ENCODE data around the gene CDC14A.
"Not testable (repeated sequence)": the region's sequence is repeated elsewhere in the genome, so short reads cannot be mapped to it uniquely, and the experiment has no call there.

The CDC14A gene

DNA sequence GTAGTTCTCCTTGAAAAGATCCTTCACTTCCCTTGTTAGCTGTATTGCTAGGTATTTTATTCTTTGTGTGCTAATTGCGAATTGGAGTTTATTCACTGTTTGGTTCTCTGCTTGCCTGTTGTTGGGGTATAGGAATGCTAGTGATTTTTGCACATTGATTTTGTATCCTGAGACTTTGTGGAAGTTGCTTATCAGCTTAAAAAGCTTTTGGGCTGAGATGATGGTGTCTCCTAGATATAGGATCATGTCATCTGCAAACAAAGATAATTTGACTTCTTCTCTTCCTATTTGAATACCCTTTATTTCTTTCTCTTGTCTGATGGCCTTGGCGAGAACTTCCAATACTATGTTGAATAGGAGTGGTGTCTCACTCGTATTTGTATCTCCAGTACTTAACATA lies 55.1 kb downstream of the CDC14A start:
- DNase-seq (ENCODE audit: low spot score): not testable (repeated sequence)

DNA sequence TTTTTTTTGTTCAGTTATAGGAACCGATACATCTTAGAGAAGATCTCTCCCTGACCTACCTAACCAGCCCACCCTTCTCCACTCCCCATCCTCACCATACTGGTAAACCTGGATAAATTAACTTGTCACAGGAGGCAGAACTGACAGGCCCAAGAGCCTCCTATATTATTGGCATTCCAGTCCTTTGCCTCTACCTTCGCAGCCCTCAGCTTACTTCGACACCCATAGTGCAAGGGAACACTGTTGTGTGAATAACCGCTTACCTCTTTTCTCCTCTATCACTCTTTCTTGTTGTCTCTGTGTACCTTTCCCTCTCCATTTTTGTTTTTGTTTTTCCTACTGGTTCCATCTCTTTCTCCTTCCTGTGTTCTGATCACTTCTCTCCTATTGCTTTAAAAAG lies 58.7 kb downstream of the CDC14A start:
- DNase-seq (ENCODE audit: low spot score): no peak

DNA sequence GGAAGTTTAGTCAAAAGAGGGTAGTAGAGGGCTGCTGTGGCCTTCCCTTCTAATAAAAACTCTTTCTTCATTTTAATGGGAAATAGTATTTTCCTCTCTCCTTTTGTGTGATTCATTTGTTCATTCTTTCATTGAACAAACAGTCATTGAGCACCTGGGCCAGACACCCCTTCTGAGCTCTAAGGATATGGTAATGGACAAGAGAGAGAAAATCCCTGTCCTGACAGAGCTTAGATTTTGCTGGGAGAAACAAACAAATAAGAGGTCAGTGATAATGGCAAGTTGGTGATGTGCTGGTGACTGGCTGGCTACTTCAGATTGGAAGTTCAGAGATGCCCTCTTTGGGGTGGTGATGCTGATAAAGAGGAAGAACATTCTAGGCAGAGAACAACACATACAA lies 59.3 kb downstream of the CDC14A start:
- DNase-seq (ENCODE audit: low spot score): no peak

DNA sequence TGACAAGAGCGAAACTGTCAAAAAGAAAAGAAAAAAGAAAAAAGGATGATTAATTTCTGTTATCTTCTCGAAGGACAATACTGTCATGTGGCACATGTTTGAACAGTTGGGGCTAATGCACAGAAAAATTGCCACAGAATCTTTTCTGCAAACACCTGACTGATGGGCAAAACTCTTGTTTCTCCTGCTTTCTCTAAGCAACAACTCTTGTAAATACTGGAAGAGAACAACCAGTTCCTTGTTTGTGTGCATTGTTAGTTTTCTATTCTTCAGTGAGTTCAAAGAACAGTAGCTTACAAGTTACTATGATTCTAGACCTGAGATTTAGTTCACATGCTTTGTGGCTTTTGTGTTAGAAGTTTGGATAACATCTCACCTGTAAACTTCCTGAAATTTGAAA lies 60.7 kb downstream of the CDC14A start:
- DNase-seq (ENCODE audit: low spot score): no peak

DNA sequence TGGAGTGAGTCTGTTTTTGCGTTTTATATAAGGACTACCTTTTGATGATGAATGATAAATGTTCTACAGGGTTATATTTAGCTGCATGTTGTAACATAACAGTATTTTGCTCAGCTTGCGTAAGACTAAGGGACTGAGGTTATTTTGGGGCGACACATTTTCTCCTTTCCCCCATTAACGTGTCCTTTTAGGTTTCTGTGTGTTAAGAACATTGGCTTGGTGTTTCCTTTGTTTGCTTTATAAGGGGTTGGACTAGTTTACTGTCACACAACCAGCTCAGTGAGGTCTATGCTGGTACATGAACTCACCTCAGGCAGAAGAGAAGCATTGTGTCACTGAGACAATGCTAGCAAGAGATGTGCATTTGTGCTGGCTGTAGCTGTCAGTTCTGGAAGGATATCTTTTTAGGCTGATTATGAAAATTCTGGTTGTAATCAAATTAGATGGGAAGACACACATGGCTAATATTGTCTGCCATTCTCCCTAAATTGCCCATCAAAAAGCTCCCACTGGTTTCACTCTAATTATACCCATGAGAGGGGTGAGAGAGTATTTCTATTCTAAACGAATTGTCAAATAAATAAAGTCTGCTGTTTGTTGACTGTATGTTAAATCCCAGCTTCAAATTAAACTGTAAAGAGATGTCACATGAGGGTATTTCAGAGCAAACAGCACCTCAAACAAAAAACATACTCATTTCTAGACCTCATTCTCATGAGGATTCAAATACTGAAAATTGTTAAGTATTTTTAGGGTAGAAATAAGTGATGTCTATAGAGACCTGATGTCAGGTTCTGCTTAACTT lies 62.6 kb downstream of the CDC14A start:
- DNase-seq (ENCODE audit: low spot score): no peak

DNA sequence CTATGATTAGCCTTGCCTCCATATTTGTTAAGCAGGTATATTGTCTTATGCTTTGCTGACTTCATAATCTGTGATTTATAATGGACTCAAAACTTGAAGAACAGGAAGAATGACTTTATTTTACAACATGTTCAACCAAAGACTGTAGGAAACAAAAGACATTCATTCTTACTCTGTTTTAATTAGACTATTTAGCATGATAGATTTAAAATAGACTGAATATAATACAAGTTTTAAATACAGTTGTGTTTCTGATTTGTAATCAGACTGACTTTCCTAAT lies 63.1 kb downstream of the CDC14A start:
- no peak for DNase-seq (ENCODE audit: low spot score)

DNA sequence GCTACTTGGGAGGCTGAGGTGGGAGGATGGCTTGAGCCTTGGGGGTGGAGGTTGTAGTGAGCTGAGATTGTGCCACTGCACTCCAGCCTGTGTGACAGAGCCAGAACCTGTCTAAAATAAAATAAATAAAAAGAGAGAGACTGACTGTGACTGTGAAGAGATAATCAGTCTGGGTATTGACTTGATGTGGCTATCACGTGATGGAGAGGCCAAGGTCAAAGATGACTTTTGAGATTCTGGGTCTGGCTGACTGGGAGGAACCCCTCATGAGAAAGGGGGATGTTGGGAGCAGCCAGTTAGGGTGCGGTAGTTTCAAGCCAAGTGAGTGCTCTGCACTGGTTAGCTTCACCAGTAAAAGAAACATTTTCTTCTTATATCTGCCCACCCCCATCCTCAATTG lies 66.8 kb downstream of the CDC14A start:
- DNase-seq (ENCODE audit: low spot score): no peak

DNA sequence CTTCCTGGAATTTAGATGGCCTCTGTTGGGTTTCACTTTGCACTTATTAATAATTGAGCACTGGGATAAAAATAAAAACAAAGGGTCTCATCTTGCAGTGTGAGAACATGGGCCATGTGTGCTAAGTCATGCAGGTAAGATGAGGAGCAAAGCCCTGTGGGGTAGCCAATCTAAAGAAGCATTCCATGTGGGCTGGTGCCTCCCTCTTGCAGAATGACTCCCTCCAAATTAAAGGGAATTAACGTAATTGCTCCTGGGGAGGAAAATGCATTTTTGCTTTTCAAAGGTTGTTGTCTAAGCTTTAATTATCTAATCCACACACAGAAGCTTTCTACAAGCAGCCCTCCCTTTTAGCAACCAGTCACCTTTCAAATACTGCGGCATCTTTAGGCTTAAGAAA lies 69.8 kb downstream of the CDC14A start:
- DNase-seq (ENCODE audit: low spot score): no peak

DNA sequence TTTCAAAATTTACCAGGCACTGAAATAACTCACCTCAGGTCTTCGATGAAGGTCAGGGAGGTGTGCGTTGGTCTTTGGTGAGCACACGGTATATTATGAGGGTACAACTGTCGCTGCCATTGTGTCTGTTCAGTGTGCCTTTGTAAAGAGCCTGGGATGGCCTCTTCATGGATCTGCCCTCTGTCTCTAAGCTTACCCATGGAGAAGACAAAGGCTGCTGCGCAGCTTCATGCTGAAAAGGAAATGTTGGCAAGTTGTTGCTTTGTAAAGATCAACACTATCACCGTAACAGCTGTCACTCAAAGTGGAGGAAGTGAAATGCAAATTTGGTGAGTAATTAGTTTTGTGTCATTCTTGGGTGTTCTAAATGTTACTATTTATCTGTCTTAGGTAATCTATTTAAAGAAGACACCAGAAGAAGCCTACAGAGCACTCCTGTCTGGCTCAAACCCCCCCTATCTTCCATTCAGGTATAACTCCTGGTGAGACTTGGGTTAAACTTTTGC lies 71.6 kb downstream of the CDC14A start:
- DNase-seq (ENCODE audit: low spot score): no peak

DNA sequence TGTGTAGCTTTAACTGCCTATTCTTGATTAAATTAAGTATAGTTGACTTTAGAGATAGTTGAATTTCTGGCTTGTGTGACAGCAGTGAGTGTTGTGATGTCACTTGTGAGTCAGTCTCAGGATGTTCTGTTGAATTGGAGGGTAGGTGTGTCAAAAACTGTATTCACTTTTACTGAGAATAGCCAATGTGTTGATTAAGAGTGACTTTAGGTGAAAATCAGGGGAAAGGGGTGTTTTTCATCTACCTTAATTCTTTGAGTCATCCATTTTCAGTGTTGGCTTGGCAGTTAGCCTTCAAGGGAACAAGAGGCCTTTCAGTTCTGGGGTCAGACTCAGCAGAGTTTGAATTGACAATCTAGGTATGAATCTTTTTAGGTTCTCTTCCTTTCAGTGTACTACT lies 75.9 kb downstream of the CDC14A start:
- DNase-seq (ENCODE audit: low spot score): no peak

DNA sequence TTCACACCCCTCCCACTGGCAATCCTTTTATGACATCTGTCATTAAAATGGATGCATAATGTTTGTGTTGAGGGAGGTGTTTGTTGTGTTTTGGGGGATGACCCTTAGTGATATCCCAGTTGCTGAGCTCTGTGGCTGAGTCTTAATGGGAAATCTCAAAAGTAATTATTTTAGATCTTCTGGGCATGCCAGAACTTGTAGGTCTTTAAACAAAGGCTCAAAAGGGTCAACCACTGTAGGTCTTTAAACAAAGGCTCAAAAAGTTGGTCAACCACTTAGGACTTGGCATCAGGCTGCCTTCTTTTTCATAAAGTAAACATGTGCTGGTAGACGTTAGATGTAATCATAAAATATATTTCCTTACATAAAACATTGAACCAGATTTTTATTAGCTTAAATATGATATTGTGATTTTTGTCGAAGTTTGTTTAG lies 78.0 kb downstream of the CDC14A start:
- DNase-seq (ENCODE audit: low spot score): no peak

DNA sequence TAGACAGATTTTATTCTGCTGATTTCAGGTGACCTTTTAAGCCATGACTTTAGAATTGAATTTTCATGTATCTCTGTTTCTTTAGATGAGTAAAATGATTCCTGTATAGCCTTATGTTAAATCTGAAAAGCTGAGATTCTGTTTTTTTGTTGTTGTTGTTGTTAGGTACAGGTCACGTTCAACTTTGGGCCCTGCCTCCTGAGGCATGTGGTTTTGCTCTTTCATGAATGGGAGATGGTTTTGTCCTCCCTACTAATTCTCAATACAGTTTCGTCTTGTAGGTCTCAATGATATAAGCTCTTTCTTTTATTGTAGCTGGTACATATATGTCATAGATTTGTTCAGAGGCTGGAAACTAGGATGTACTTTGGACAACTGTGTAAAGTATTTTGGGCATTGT lies 79.6 kb downstream of the CDC14A start:
- no peak for DNase-seq (ENCODE audit: low spot score)

DNA sequence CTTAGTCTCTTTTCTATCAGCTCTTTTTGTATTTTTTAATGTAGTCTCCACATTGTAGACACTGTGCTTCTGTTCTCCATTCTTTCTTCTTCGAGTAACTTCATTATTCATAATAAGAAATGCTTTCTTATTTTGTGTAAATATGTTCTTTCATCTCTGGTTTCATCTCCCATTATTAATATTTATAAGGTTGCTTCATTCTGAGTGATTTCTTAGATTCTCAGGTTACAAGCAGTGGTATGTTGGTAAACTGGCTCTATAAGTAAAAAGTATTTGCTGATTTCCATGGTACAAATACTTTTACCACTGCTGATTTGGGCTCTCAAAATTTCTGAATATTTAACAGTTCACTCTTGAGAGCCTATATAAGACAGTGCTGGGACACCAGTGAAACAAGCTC lies 81.3 kb downstream of the CDC14A start:
- no peak for DNase-seq (ENCODE audit: low spot score)

DNA sequence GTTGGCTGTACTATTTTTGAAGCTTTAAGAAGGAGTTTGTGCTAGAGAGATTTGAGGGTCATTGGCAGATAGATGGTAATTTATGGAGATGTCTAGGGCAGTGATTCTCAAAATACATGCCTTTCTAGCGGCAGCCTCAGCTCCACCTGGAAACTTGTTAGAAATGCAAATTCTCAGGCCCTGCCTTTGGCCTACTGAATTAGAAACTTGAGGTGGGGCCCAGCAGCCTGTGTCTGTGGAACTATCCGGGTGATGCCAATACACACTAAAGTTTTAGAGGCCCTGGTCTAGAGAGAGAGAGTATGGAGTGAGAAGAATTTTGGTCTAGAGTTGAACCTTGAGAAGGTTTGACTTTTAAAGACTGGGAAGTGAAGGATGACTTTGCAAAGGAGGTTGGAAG lies 82.5 kb downstream of the CDC14A start:
- DNase-seq (ENCODE audit: low spot score): no peak

DNA sequence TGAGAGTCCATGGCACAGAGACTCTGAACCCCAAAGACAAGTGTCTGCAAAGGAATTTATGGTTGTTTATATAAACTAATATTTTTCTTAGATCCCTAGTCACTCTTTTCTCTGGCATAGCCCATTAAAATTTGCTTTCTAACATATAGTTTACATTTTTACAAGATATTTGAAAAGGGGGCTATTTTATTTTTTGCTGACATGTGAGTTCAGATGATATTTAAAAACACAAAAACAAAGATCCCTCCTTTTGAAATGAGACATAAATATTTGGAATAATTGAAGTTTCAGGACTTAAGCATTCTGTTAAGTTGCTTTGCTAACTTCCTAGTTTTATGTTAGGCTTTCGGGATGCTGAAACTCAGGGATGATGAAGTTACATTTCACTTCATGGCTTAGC lies 86.1 kb downstream of the CDC14A start:
- no peak for DNase-seq (ENCODE audit: low spot score)

DNA sequence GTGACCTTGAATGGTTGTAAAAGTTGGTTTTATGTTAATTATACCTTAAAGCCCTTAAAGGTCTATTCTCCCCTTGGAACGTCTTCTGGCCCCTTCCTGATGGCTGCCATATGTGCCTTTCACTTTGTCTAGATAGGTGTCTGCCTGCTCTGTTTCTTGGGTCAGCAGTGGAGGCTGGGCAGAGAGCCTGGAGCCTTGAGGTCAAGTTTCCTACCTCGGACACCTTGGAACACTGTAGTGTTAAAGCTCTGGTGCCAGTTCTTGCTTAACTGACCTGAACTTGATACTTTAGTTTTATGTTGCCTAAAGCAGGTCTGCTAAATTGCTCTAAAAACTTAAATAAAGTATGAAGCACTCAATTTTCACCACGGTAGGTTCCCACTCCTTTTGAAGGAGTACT lies 86.5 kb downstream of the CDC14A start:
- no peak for DNase-seq (ENCODE audit: low spot score)

DNA sequence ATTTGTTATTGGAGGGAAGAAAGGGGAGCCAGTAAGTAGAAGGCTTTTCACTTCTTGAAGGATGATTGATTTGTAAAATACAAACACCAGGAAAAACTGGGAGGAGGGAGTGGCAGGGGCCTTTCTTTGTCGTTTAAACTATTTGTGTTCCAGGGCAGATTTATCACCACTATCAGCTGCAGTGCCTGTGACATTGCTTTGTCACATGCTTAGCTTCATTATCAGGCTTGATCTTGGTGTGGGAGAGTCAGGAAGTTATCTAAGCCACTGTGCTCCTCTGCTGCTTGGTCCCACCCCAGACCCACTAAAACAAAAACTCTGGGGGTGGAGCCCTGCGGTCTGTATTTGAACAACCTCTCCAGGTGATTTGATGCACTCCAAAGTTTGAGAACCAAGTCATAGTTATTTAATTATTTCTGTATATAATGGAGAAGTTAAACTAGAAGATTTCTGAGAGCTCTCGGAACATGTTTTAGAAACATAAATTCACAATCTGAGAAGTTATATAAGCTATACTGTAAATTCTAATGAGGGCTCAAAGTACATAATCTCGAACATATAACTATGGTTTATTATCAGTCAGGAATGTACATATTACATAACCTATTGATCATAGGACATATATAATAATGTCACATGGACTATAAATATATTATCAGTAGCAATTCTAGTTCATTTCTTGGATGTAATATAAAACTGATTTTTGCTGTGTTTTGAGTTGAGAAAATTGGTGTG lies 87.9 kb downstream of the CDC14A start:
- no peak for DNase-seq (ENCODE audit: low spot score)

DNA sequence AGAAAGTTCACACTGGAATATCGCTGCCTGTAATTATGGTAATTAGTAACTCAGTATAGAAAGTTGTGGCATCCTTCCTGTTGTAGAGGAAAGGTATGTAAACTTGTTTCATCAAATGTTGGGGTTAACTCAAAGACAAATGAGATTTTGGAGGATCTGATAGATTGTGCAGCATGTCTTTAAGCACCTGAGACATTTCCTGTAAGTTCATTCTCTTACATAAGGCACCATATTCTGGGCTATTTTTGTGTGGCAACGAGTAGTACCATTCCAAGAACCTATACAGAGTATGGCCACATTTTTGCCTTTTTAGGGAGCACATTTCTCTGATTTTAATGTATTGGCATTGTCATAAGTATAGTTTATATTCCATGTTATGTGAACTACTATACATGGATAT lies 88.8 kb downstream of the CDC14A start:
- DNase-seq (ENCODE audit: low spot score): no peak

DNA sequence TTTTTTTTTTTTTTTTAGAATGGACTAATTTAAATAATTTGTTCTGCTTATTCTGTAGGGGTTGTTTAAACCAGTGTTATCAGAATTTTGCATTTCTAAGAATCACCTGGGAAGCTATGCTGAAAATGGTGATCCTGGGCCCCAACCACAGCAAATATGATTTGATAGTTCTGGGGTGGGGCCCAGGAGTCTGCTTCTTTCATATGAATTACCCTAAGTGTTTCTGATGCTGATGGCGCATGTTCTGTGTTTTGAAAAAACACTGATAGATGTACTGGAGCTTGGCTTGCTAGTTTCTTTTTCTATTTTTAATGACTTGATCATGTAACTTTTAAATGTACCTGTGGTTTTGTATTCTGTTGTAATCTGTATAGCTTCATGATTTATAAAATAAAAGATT lies 89.3 kb downstream of the CDC14A start:
- no peak for DNase-seq (ENCODE audit: low spot score)

DNA sequence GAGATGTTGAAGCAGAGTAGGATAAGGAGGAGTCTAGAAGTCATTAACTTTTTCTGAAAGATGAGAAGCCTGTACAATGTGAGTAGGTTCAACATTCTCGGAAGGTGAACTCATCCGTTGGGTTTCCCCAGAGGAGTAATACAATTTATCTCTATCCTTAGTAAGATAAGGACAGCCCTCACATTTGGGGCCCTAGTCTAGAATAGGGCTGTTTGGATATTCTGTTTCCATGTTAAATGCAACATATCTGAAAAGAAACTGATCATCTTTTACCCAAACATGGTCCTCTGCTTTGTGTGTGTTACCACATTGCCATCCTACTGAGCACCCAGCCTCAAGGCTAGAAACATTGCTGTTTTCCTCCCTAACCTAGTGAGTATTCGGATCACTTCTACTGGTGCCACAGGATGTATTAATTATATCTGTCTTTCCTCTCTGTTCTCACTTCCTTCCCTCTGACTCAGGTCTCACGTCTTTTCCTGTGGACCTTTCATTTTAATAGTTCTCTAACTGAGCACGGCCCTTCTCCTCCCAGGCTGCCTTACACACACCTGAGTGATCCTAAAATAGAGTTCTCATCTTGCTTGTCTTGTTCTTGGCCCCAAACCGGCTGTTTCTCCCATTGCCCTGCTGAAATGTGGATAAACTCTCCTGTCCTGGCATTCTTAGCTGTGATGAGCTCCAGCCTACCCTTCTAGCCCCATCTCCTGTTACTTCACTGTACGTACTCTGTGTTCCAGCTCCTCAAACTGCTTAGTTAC lies 91.7 kb downstream of the CDC14A start:
- DNase-seq (ENCODE audit: low spot score): no peak

DNA sequence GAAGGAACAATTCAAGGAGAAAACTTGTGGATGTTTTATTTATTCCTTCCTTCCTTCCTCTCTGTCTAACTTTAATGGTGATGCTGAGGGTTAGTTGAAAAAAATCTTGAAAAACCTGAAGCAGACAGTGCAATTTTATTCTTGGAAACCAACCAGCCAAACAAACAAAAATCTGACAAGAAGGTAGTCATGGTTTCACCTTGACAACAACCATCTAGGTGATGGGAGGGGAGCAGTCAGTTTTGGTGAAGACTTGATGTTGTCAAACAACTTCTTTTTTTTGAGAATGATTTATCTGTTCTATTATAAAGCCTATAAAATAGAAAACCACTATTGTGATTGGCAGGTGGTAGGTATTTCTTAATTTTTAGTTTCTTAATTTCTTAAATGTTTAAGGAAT lies 93.3 kb downstream of the CDC14A start:
- no peak for DNase-seq (ENCODE audit: low spot score)

DNA sequence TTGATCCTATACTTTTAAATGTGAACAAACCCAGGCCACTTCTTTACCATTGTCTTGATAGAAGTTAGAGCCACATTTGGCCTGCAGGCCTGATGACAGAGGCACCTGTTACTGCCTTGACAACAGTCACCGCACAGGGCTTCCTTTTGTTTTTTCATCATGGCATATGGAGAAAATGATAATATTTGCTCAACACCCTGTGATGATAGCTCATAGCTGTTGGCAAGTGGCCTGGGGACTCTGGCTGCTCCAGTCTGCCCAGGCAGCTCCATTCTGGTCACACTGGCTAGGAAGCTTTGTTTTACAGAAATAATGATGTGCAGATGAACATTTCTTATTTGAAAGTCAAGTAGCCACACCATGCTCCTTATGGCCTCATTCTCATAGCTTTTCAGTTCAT lies 96.1 kb downstream of the CDC14A start:
- no peak for DNase-seq (ENCODE audit: low spot score)

DNA sequence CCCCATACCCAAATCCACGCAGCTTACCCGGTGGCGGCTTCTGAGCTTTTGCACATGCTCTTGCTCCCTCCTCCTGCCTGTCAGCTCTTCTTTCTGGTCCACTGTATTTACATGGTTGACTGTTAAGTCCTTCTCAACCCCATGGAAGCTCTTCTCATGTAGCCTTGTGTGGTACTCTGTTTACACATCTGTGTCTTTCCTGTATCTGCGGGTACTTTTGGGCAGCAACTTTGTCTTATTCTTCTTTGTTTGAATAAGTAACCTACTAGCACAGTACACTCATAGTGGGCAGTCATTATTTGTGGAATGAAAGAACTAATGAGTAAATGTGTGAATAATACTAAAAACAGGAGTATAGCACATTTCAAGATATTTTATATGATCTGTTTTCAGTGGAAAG lies 97.2 kb downstream of the CDC14A start:
- no peak for DNase-seq (ENCODE audit: low spot score)
